SK-N-SH treated with all-trans-retinoic acid at 6 μM for 48 hours (cell line): Measurements from ENCODE around the gene KCNK6.

ENCODE experiments used
- ATAC-seq: fragments of 200-7000 bp; cut with Tn5 transposase; 3 replicates; pipeline ENCODE4 v1.9.1; 2020; ENCODE audit warnings: mild to moderate bottlenecking, moderate library complexity
- ARNTL ChIP-seq: fragments of 450-650 bp; formaldehyde crosslinking; IDR thresholded peaks from 2 replicates; pipeline ENCODE4 v1.5.0; 2020; ENCODE audit warnings: low read depth, mild to moderate bottlenecking, moderate library complexity, borderline replicate concordance
- BACH2 ChIP-seq: fragments of 250-450 bp; sonication (Bioruptor Pico); IDR thresholded peaks from 2 replicates; pipeline ENCODE4 v1.9.0; 2021; ENCODE audit warnings: mild to moderate bottlenecking, borderline replicate concordance
- GLIS3 ChIP-seq: fragments of 250-450 bp; sonication (Bioruptor Pico); IDR thresholded peaks from 2 replicates; pipeline ENCODE4 v1.5.0; 2020; ENCODE audit warnings: mild to moderate bottlenecking, moderate library complexity
- OSR1 ChIP-seq: fragments of 250-450 bp; sonication (Bioruptor Pico); IDR thresholded peaks from 2 replicates; pipeline ENCODE4 v1.8.0; 2022; ENCODE audit warnings: moderate library complexity, mild to moderate bottlenecking, inconsistent platforms
- POU6F1 ChIP-seq: fragments of 250-450 bp; sonication (Bioruptor Pico); IDR thresholded peaks from 2 replicates; pipeline ENCODE4 v1.8.0; 2021; ENCODE audit warnings: low read depth, mild to moderate bottlenecking, moderate library complexity, borderline replicate concordance
- RARB ChIP-seq: fragments of 250-450 bp; sonication (Bioruptor Pico); IDR thresholded peaks from 2 replicates; pipeline ENCODE4 v1.8.0; 2021; ENCODE audit warnings: mild to moderate bottlenecking, moderate library complexity
- TOX ChIP-seq: fragments of 250-450 bp; sonication (Bioruptor Pico); IDR thresholded peaks from 2 replicates; pipeline ENCODE4 v1.8.0; 2021; ENCODE audit warnings: mild to moderate bottlenecking, moderate library complexity, borderline replicate concordance
- TSHZ2 ChIP-seq: fragments of 250-450 bp; sonication (Bioruptor Pico); IDR thresholded peaks from 2 replicates; pipeline ENCODE4 v1.5.0; 2020; ENCODE audit warnings: mild to moderate bottlenecking, moderate library complexity
- ZFP3 ChIP-seq: fragments of 250-450 bp; sonication (Bioruptor Pico); IDR thresholded peaks from 2 replicates; pipeline ENCODE4 v1.5.0; 2020; ENCODE audit warnings: mild to moderate bottlenecking, moderate library complexity
- ZFP30 ChIP-seq: fragments of 450-650 bp; formaldehyde crosslinking; IDR thresholded peaks from 2 replicates; pipeline ENCODE4 v1.5.0; 2022; ENCODE audit warnings: mild to moderate bottlenecking, moderate library complexity
- ZNF70 ChIP-seq: fragments of 450-650 bp; formaldehyde crosslinking; IDR thresholded peaks from 2 replicates; pipeline ENCODE4 v1.5.0; 2020; ENCODE audit warnings: mild to moderate bottlenecking, moderate library complexity
- TF ChIP-seq, protein P1 (sequence below): fragments of 250-450 bp; sonication (Bioruptor Pico); IDR thresholded peaks from 2 replicates; pipeline ENCODE4 v1.5.1; 2020; ENCODE audit warnings: low read depth, mild to moderate bottlenecking, moderate library complexity

KCNK6 gene

DNA sequence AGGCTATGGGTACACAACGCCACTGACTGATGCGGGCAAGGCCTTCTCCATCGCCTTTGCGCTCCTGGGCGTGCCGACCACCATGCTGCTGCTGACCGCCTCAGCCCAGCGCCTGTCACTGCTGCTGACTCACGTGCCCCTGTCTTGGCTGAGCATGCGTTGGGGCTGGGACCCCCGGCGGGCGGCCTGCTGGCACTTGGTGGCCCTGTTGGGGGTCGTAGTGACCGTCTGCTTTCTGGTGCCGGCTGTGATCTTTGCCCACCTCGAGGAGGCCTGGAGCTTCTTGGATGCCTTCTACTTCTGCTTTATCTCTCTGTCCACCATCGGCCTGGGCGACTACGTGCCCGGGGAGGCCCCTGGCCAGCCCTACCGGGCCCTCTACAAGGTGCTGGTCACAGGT, 6.9 kb downstream of the KCNK6 start:
- ATAC-seq: no peak
- no peak for TF ChIP-seq TOX (CRISPR knock-in tag)

DNA sequence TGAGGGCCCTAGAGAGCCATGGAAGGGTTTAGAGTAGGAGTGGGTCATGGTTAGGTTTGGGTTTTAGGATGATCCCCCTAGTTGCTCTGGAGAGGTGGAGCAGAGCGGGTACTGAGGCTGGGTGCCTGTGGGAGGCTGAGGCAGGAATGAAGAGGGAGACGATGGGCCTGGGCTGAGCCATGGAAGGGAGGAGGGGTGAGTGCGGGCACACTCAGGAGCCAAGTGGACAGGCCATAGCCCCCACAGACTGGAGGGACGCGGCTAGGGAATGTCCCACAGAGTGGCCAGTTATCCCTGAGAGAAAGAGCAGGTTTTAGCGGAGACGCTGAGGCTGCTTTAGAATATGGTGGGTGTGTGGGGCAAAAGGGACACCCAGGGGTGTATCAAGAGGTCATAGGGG, 10.0 kb downstream of the KCNK6 start:
- TF ChIP-seq RARB (CRISPR knock-in tag) (no peak), ZNF70 (no peak), ZFP30 (CRISPR knock-in tag) (no peak)
- TF ChIP-seq, protein P1, sequence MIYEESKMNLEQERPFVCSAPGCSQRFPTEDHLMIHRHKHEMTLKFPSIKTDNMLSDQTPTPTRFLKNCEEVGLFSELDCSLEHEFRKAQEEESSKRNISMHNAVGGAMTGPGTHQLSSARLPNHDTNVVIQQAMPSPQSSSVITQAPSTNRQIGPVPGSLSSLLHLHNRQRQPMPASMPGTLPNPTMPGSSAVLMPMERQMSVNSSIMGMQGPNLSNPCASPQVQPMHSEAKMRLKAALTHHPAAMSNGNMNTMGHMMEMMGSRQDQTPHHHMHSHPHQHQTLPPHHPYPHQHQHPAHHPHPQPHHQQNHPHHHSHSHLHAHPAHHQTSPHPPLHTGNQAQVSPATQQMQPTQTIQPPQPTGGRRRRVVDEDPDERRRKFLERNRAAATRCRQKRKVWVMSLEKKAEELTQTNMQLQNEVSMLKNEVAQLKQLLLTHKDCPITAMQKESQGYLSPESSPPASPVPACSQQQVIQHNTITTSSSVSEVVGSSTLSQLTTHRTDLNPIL (CRISPR knock-in tag): no peak
- ATAC-seq: no peak

DNA sequence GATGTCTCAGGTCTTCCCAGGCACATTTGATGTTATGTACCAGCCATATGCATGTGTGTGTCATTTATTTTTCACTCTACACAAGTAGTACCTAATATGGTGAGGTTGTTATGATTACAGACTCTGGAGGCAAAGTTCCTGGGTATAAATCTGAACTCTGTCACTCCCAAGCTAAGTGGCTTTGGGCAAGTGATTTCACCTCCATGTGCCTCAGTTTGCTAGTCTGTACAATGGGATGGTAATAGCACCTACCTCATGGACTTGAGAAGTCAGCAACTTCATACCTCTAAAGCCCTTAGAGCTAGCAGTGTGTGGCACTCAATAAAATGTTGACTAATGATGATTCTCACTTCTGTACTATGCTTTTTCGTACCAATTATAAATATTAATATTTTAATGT, 12.1 kb downstream of the KCNK6 start:
- TF ChIP-seq TSHZ2 (CRISPR knock-in tag): no peak
- no peak for TF ChIP-seq GLIS3 (CRISPR knock-in tag)
- TF ChIP-seq ZFP3 (CRISPR knock-in tag): no peak
- TF ChIP-seq, protein P1 (CRISPR knock-in tag): no peak
- TF ChIP-seq OSR1 (CRISPR knock-in tag): no peak
- TF ChIP-seq ARNTL (CRISPR knock-in tag): no peak
- no peak for ATAC-seq

DNA sequence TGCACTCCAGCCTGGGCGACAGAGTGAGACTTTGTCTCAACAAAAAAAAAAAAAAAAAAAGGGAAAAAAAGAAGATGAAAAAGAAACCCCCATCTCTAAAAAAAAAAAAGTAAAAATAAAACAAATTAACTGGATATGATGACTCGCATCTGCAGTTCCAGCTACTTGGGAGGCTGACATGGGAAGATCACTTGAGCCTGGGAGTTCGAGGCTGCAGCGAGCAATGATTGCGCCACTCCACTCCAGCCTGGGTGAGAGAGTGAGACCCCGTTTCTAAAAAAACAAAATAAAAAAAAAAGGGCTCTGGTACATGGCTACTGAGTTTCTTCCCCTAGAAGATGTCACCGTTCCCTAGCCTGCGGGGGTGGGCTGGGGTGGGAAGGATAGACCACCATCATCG, 13.6 kb downstream of the KCNK6 start:
- TF ChIP-seq BACH2 (CRISPR knock-in tag) (no peak), POU6F1 (CRISPR knock-in tag) (no peak), TSHZ2 (CRISPR knock-in tag) (no peak)
- no peak for ATAC-seq

DNA sequence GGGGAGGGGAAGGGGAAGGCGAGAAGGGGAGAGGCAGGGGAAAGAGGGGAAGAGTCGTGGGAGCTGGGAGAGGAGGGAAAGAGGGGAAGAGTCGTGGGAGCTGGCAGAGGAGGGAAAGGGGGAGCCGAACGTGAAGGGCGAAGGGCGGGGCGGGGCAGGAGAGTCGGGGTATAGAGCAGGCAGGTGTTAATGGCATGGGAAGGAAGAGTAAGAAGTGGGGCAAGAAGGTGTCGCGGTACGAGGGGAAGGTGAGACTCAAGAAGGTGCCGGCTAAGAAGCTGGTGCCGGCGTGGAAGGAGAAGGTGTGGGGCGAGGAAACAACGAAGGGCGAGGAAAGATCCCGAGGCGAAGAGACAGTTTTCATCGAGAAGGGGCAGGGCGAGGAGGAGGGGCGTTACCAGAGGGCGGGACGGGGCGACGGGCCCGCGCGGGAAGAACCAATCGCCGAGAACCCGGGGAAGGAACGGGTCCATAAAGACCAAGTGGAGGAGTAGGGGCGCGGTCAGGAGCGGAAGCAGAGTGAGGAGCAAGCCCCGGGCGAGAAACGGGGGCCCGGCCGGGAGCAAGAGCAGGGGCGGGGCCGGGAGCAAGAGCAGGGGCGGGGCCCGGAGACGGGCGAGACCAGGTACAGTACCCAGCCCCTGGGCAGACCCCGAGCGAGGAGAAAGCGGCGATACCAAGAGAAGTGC, 16.4 kb downstream of the KCNK6 start:
- TF ChIP-seq ZNF70 (peak; percentile 56; the same call in 1 of the 2 replicates), ZFP3 (CRISPR knock-in tag) (no peak)

More for the DNA sequence above, 16.4 kb downstream of the KCNK6 start:
- peak; percentile 91 for ATAC-seq
